ENCODE results near the gene NUP85. TPM values are rescaled to one million over a fixed set of nuclear protein-coding genes. Genes with fewer than 3 reads are reported as not detected.

The NUP85 gene
- total RNA-seq, 1 donor from 2014 or later: 66.8 TPM

- TF ChIP-seq, protein P1, sequence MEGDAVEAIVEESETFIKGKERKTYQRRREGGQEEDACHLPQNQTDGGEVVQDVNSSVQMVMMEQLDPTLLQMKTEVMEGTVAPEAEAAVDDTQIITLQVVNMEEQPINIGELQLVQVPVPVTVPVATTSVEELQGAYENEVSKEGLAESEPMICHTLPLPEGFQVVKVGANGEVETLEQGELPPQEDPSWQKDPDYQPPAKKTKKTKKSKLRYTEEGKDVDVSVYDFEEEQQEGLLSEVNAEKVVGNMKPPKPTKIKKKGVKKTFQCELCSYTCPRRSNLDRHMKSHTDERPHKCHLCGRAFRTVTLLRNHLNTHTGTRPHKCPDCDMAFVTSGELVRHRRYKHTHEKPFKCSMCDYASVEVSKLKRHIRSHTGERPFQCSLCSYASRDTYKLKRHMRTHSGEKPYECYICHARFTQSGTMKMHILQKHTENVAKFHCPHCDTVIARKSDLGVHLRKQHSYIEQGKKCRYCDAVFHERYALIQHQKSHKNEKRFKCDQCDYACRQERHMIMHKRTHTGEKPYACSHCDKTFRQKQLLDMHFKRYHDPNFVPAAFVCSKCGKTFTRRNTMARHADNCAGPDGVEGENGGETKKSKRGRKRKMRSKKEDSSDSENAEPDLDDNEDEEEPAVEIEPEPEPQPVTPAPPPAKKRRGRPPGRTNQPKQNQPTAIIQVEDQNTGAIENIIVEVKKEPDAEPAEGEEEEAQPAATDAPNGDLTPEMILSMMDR (IDR thresholded peaks at IDR 0.05): no peak
- ATAC-seq: no peak
- Histone ChIP-seq H3K27me3 (ENCODE audit: low read depth) (no peaks in the 10 kb centered on the region), H3K36me3 (peaks cover 93% of the 10 kb centered on the region), H3K4me1 (peaks cover 8% of the 10 kb centered on the region), H3K4me3 (no peak overlapping the region), H3K27ac (no peak overlapping the region), H3K9me3 (no peaks in the 10 kb centered on the region)
- intact Hi-C loops (cut with DNase I): no loop called here
- no peak for DNase-seq
Measured at GRCh38 chr17:75168998-75169397, 36.5 kb upstream of the NUP85 start.

- TF ChIP-seq, protein P1 (IDR thresholded peaks at IDR 0.05): no peak
- Histone ChIP-seq H3K36me3 (peaks cover 97% of the 10 kb centered on the region), H3K27ac (no peak overlapping the region), H3K4me1 (peaks cover 8% of the 10 kb centered on the region), H3K4me3 (no peak overlapping the region), H3K27me3 (ENCODE audit: low read depth) (no peaks in the 10 kb centered on the region), H3K9me3 (no peaks in the 10 kb centered on the region)
- ATAC-seq: peak in 1 of 2 donors; percentile 46
- DNase-seq: peak; percentile 44
- intact Hi-C loops (cut with DNase I): loop anchor here (10.0 kb wide), 1 partner anchor 59 kb away; no protein-coding TSS in a partner anchor
Measured at GRCh38 chr17:75173526-75173925, 32.0 kb upstream of the NUP85 start.

GRCh38 chr17:75174996-75175395 lies 30.5 kb upstream of the NUP85 start:
- DNase-seq (peak; percentile 31), ATAC-seq (no peak)
- Histone ChIP-seq H3K36me3 (peaks cover 98% of the 10 kb centered on the region), H3K4me1 (peaks cover 10% of the 10 kb centered on the region), H3K27ac (no peak overlapping the region), H3K27me3 (ENCODE audit: low read depth) (no peaks in the 10 kb centered on the region), H3K9me3 (no peaks in the 10 kb centered on the region), H3K4me3 (no peak overlapping the region)
- TF ChIP-seq, protein P1 (IDR thresholded peaks at IDR 0.05): no peak
- intact Hi-C loops (cut with DNase I): loop anchor here (10.0 kb wide), 1 partner anchor 60 kb away; no protein-coding TSS in a partner anchor

- Histone ChIP-seq H3K36me3 (peaks cover 87% of the 10 kb centered on the region), H3K9me3 (no peaks in the 10 kb centered on the region), H3K4me1 (peaks cover 20% of the 10 kb centered on the region), H3K27me3 (ENCODE audit: low read depth) (no peaks in the 10 kb centered on the region), H3K27ac (no peak overlapping the region), H3K4me3 (no peak overlapping the region)
- DNase-seq: no peak
- TF ChIP-seq, protein P1 (IDR thresholded peaks at IDR 0.05): no peak
- intact Hi-C loops (cut with DNase I): loop anchor here (10.0 kb wide), 1 partner anchor 62 kb away; no protein-coding TSS in a partner anchor
- no peak for ATAC-seq
Measured at GRCh38 chr17:75176625-75177024, 28.9 kb upstream of the NUP85 start.

DNA sequence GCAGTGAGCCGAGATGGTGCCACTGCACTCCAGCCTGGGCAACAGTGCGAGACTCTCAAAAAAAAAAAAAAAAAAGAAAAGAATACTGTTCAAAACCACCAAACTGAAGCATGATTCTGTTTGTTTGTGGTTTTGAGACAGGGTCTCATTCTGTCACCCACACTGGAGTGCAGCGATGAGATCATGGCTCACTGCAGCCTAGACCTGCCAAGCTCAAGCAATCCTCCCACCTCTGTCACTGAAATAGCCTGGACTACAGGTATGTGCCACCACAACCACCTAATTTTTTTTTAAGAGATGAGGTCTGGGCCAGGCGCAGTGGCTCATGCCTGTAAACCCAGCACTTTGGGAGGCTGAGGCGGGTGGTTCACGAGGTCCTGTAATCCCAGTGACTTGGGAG lies 27.0 kb upstream of the NUP85 start:
- H3K27ac ChIP-seq: no peak overlapping the region
- H3K36me3 ChIP-seq: peaks cover 70% of the 10 kb centered on the region
- ATAC-seq (no peak), DNase-seq (no peak)
- H3K4me1 ChIP-seq: peaks cover 20% of the 10 kb centered on the region
- no peaks in the 10 kb centered on the region for H3K9me3 ChIP-seq
- TF ChIP-seq, protein P1 (IDR thresholded peaks at IDR 0.05): no peak
- no peak overlapping the region for H3K4me3 ChIP-seq
- H3K27me3 ChIP-seq (ENCODE audit: low read depth): no peaks in the 10 kb centered on the region
- intact Hi-C loops (cut with DNase I): loop anchor here (10.0 kb wide), 1 partner anchor 64 kb away; no protein-coding TSS in a partner anchor

Data from lower lobe of right lung (tissue), 2 donors.